Measurements from ENCODE around the gene HSPA1L. TPM values are rescaled to one million over a fixed set of nuclear protein-coding genes. Genes with fewer than 3 reads are reported as not detected.

The HSPA1L gene
- total RNA-seq, 1 experiment from 2014 or later = 1.2 TPM

DNA sequence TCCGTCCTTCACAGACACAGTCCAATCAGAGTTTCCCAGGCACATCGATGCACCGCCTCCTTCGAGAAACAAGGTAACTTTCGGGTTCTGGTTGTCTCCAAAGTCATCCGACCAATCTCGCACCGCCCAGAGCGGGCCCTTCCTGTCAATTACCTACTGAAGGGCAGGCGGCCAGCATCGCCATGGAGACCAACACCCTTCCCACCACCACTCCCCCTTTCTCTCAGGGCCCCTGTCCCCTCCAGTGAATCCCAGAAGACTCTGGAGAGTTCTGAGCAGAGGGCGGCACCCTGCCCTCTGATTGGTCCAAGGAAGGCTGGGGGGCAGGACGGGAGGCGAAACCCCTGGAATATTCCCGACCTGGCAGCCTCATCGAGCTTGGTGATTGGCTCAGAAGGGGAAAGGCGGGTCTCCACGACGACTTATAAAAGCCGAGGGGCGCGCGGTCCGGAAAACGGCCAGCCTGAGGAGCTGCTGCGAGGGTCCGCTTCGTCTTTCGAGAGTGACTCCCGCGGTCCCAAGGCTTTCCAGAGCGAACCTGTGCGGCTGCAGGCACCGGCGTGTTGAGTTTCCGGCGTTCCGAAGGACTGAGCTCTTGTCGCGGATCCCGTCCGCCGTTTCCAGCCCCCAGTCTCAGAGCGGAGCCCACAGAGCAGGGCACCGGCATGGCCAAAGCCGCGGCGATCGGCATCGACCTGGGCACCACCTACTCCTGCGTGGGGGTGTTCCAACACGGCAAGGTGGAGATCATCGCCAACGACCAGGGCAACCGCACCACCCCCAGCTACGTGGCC lies 12.4 kb upstream of the HSPA1L start, which contains the start of gene HSPA1B:
Gene HSPA1B, plus strand, starts transcription at position 453 of the 794 bp plus-strand sequence. Its CDS starts 213 bp downstream, at position 666.
- ChIA-PET POLR2A (interaction anchor here (0.6 to 2.3 kb wide), 29 partner anchors 9 to 285 kb away, joined by 3 to 23 read pairs (median 6); partner anchors contain the start of genes ABHD16A, BAG6, C6orf47 and CLIC1), CTCF (interaction anchor here (0.7 to 2.3 kb wide), 13 partner anchors 12 to 167 kb away, joined by 3 to 16 read pairs (median 5); partner anchors contain the start of genes C6orf47, HSPA1A, HSPA1L and LSM2)
- H3K9me3 Mint-ChIP-seq = no peaks in the 10 kb centered on the region
- TF ChIP-seq NR1H2 (CRISPR knock-in tag; IDR thresholded peaks at IDR 0.05) = no peak
- peak; percentile 70; the same call in 1 of the 2 replicates for TF ChIP-seq MYBL2 (CRISPR knock-in tag; IDR thresholded peaks at IDR 0.05)
- peak; percentile 88 for TF ChIP-seq TEAD1 (CRISPR knock-in tag; IDR thresholded peaks at IDR 0.05)
- no peak for TF ChIP-seq TCF7 (CRISPR knock-in tag; IDR thresholded peaks at IDR 0.05; ENCODE audit: low read depth)
- TF ChIP-seq, protein P1, sequence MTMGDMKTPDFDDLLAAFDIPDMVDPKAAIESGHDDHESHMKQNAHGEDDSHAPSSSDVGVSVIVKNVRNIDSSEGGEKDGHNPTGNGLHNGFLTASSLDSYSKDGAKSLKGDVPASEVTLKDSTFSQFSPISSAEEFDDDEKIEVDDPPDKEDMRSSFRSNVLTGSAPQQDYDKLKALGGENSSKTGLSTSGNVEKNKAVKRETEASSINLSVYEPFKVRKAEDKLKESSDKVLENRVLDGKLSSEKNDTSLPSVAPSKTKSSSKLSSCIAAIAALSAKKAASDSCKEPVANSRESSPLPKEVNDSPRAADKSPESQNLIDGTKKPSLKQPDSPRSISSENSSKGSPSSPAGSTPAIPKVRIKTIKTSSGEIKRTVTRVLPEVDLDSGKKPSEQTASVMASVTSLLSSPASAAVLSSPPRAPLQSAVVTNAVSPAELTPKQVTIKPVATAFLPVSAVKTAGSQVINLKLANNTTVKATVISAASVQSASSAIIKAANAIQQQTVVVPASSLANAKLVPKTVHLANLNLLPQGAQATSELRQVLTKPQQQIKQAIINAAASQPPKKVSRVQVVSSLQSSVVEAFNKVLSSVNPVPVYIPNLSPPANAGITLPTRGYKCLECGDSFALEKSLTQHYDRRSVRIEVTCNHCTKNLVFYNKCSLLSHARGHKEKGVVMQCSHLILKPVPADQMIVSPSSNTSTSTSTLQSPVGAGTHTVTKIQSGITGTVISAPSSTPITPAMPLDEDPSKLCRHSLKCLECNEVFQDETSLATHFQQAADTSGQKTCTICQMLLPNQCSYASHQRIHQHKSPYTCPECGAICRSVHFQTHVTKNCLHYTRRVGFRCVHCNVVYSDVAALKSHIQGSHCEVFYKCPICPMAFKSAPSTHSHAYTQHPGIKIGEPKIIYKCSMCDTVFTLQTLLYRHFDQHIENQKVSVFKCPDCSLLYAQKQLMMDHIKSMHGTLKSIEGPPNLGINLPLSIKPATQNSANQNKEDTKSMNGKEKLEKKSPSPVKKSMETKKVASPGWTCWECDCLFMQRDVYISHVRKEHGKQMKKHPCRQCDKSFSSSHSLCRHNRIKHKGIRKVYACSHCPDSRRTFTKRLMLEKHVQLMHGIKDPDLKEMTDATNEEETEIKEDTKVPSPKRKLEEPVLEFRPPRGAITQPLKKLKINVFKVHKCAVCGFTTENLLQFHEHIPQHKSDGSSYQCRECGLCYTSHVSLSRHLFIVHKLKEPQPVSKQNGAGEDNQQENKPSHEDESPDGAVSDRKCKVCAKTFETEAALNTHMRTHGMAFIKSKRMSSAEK (CRISPR knock-in tag; IDR thresholded peaks at IDR 0.05; ENCODE audit: borderline replicate concordance) = no peak
- TF ChIP-seq ZNF219 (CRISPR knock-in tag; IDR thresholded peaks at IDR 0.05; ENCODE audit: borderline replicate concordance) = no peak
- TF ChIP-seq FOXK1 (CRISPR knock-in tag; IDR thresholded peaks at IDR 0.05) = no peak
- TF ChIP-seq TEAD4 (CRISPR knock-in tag; IDR thresholded peaks at IDR 0.05) = no peak
- TF ChIP-seq, protein P2, sequence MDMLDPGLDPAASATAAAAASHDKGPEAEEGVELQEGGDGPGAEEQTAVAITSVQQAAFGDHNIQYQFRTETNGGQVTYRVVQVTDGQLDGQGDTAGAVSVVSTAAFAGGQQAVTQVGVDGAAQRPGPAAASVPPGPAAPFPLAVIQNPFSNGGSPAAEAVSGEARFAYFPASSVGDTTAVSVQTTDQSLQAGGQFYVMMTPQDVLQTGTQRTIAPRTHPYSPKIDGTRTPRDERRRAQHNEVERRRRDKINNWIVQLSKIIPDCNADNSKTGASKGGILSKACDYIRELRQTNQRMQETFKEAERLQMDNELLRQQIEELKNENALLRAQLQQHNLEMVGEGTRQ (CRISPR knock-in tag; IDR thresholded peaks at IDR 0.05) = no peak
- TF ChIP-seq, protein P3, sequence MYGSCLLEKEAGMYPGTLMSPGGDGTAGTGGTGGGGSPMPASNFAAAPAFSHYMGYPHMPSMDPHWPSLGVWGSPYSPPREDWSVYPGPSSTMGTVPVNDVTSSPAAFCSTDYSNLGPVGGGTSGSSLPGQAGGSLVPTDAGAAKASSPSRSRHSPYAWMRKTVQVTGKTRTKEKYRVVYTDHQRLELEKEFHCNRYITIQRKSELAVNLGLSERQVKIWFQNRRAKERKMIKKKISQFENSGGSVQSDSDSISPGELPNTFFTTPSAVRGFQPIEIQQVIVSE (CRISPR knock-in tag; IDR thresholded peaks at IDR 0.05; ENCODE audit: borderline replicate concordance) = no peak
- TF ChIP-seq NR2C2 (CRISPR knock-in tag; IDR thresholded peaks at IDR 0.05) = no peak
- TF ChIP-seq JUN (CRISPR knock-in tag; IDR thresholded peaks at IDR 0.05) = 0 out of 2 replicates have a peak, but pooled peaks have one; percentile 33
- TF ChIP-seq, protein P4, sequence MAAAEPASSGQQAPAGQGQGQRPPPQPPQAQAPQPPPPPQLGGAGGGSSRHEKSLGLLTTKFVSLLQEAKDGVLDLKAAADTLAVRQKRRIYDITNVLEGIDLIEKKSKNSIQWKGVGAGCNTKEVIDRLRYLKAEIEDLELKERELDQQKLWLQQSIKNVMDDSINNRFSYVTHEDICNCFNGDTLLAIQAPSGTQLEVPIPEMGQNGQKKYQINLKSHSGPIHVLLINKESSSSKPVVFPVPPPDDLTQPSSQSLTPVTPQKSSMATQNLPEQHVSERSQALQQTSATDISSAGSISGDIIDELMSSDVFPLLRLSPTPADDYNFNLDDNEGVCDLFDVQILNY (CRISPR knock-in tag; IDR thresholded peaks at IDR 0.05) = 0 out of 2 replicates have a peak, but pooled peaks have one; percentile 16
- peak; percentile 74; the same call in 1 of the 2 replicates for TF ChIP-seq FOXP1 (CRISPR knock-in tag; IDR thresholded peaks at IDR 0.05; ENCODE audit: borderline replicate concordance)
- no peak for TF ChIP-seq ZNF232 (CRISPR knock-in tag; IDR thresholded peaks at IDR 0.05)
- TF ChIP-seq, protein P5, sequence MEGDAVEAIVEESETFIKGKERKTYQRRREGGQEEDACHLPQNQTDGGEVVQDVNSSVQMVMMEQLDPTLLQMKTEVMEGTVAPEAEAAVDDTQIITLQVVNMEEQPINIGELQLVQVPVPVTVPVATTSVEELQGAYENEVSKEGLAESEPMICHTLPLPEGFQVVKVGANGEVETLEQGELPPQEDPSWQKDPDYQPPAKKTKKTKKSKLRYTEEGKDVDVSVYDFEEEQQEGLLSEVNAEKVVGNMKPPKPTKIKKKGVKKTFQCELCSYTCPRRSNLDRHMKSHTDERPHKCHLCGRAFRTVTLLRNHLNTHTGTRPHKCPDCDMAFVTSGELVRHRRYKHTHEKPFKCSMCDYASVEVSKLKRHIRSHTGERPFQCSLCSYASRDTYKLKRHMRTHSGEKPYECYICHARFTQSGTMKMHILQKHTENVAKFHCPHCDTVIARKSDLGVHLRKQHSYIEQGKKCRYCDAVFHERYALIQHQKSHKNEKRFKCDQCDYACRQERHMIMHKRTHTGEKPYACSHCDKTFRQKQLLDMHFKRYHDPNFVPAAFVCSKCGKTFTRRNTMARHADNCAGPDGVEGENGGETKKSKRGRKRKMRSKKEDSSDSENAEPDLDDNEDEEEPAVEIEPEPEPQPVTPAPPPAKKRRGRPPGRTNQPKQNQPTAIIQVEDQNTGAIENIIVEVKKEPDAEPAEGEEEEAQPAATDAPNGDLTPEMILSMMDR (IDR thresholded peaks at IDR 0.05) = no peak
- TF ChIP-seq GTF2I (CRISPR knock-in tag; conservative IDR thresholded peaks at IDR 0.05) = no peak
- no peak for TF ChIP-seq RORB (CRISPR knock-in tag; IDR thresholded peaks at IDR 0.05)
- TF ChIP-seq, protein P6, sequence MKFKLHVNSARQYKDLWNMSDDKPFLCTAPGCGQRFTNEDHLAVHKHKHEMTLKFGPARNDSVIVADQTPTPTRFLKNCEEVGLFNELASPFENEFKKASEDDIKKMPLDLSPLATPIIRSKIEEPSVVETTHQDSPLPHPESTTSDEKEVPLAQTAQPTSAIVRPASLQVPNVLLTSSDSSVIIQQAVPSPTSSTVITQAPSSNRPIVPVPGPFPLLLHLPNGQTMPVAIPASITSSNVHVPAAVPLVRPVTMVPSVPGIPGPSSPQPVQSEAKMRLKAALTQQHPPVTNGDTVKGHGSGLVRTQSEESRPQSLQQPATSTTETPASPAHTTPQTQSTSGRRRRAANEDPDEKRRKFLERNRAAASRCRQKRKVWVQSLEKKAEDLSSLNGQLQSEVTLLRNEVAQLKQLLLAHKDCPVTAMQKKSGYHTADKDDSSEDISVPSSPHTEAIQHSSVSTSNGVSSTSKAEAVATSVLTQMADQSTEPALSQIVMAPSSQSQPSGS (CRISPR knock-in tag; IDR thresholded peaks at IDR 0.05; ENCODE audit: borderline replicate concordance, low read depth) = no peak
- TF ChIP-seq ESRRA (CRISPR knock-in tag; IDR thresholded peaks at IDR 0.05; ENCODE audit: borderline replicate concordance) = no peak
- no peak for TF ChIP-seq ZNF317 (CRISPR knock-in tag; IDR thresholded peaks at IDR 0.05; ENCODE audit: borderline replicate concordance, low read depth)
- no peak for TF ChIP-seq IRF2 (CRISPR knock-in tag; IDR thresholded peaks at IDR 0.05; ENCODE audit: borderline replicate concordance, low read depth)
- peak; percentile 92 for TF ChIP-seq ETV6 (CRISPR knock-in tag; IDR thresholded peaks at IDR 0.05)

More for the DNA sequence above, 12.4 kb upstream of the HSPA1L start, which contains the start of gene HSPA1B:
- Mint-ChIP-seq H3K4me3 (peak within 1 kb of the TSS; percentile 75), H3K27me3 (ENCODE audit: low read depth) (no peaks in the 10 kb centered on the region), H3K4me1 (peaks cover 44% of the 10 kb centered on the region), H3K27ac (peak within 1 kb of the TSS; percentile 99), H3K36me3 (no peaks in the 10 kb centered on the region)
- ATAC-seq (peak; percentile 93), DNase-seq (ENCODE audit: low spot score) (peak; percentile 98)
